SK-N-MC (cell line): Measurements from ENCODE around the gene WRNIP1.
A peak's percentile ranks its signal among the peaks of the same experiment; 100 is the strongest.

ENCODE experiments used
- DNase-seq: peaks from one replicate; pipeline ENCODE4 v3.0.0-alpha.2; 2011; ENCODE audit warnings: low read depth, low spot score
- H3K27ac ChIP-seq: fragments of 200-600 bp; sonication (generic); 2 replicates; pipeline ENCODE4 v1.5.1; 2016; ENCODE audit warnings: mixed run types
- H3K36me3 ChIP-seq: fragments of 200-600 bp; sonication (generic); 2 replicates; pipeline ENCODE4 v1.6.1; 2017; ENCODE audit warnings: antibody characterized with exemption, low read length, mixed read lengths; ENCODE audit not compliant: insufficient read depth
- H3K4me3 ChIP-seq: fragments of 200-600 bp; sonication (generic); 2 replicates; pipeline ENCODE4 v1.5.1; 2016
- H3K9ac ChIP-seq: fragments of 200-600 bp; sonication (generic); 2 replicates; pipeline ENCODE4 v1.8.0; 2017; ENCODE audit warnings: mixed run types, mixed read lengths; ENCODE audit not compliant: insufficient read length
- H3K9me3 ChIP-seq: fragments of 200-600 bp; sonication (generic); 2 replicates; pipeline ENCODE4 v1.6.1; 2017; ENCODE audit warnings: low read depth, mild to moderate bottlenecking, antibody characterized with exemption, low read length, moderate library complexity, mixed read lengths
- EZH2 ChIP-seq: fragments of 200-600 bp; sonication (generic); IDR thresholded peaks from one replicate; pipeline ENCODE4 v1.6.1; 2017; ENCODE audit warnings: antibody characterized with exemption
- FOXP2 ChIP-seq: optimal IDR thresholded peaks from 2 replicates; pipeline ENCODE3; 2011; ENCODE audit warnings: mild to moderate bottlenecking, moderate library complexity; ENCODE audit not compliant: insufficient read depth; ENCODE audit errors: extremely low read length, control extremely low read depth
- POLR2AphosphoS5 ChIP-seq: IDR thresholded peaks from 2 replicates; pipeline ENCODE4 v1.6.1; 2012; ENCODE audit warnings: mild to moderate bottlenecking, low read depth, low read length, borderline replicate concordance

Gene WRNIP1

GRCh38 chr6:2783188-2783963 is 18.2 kb downstream of the WRNIP1 start:
- H3K9ac ChIP-seq = no peak overlapping the region
- no peak overlapping the region for H3K4me3 ChIP-seq
- no peaks in the 10 kb centered on the region for H3K9me3 ChIP-seq
- H3K27ac ChIP-seq = no peak overlapping the region
- H3K36me3 ChIP-seq = peaks cover 40% of the 10 kb centered on the region
- no peak for DNase-seq
- TF ChIP-seq POLR2AphosphoS5 (no peak), FOXP2 (no peak), EZH2 (no peak)

- H3K9me3 ChIP-seq = no peaks in the 10 kb centered on the region
- H3K36me3 ChIP-seq = peaks cover 34% of the 10 kb centered on the region
- TF ChIP-seq POLR2AphosphoS5 = no peak
- TF ChIP-seq EZH2 = no peak
- no peak for TF ChIP-seq FOXP2
- DNase-seq = no peak
- no peak overlapping the region for H3K27ac ChIP-seq
- H3K9ac ChIP-seq = no peak overlapping the region
- no peak overlapping the region for H3K4me3 ChIP-seq
Observed at GRCh38 chr6:2784061-2784460, 18.9 kb downstream of the WRNIP1 start.

- Histone ChIP-seq H3K27ac (no peak overlapping the region), H3K9ac (no peak overlapping the region), H3K4me3 (no peak overlapping the region), H3K36me3 (peaks cover 26% of the 10 kb centered on the region; the same call in 1 of the 2 replicates), H3K9me3 (no peaks in the 10 kb centered on the region)
- TF ChIP-seq FOXP2 = no peak
- no peak for TF ChIP-seq POLR2AphosphoS5
- no peak for TF ChIP-seq EZH2
- no peak for DNase-seq
Observed at GRCh38 chr6:2784930-2785329, 19.7 kb downstream of the WRNIP1 start.

GRCh38 chr6:2786269-2786668 is 21.1 kb downstream of the WRNIP1 start:
- H3K4me3 ChIP-seq = no peak overlapping the region
- no peak for TF ChIP-seq EZH2
- TF ChIP-seq FOXP2 = no peak
- no peak for TF ChIP-seq POLR2AphosphoS5
- no peak for DNase-seq
- no peak overlapping the region for H3K27ac ChIP-seq
- H3K36me3 ChIP-seq = peaks cover 17% of the 10 kb centered on the region; the same call in 1 of the 2 replicates
- no peak overlapping the region for H3K9ac ChIP-seq
- H3K9me3 ChIP-seq = no peaks in the 10 kb centered on the region

GRCh38 chr6:2790588-2791449 is 25.6 kb downstream of the WRNIP1 start:
- Histone ChIP-seq H3K4me3 (no peak overlapping the region), H3K9me3 (no peaks in the 10 kb centered on the region), H3K27ac (peak overlapping the region; percentile 29; the same call in 1 of the 2 replicates), H3K9ac (no peak overlapping the region), H3K36me3 (no peaks in the 10 kb centered on the region; the same call in 1 of the 2 replicates)
- TF ChIP-seq EZH2 = no peak
- no peak for TF ChIP-seq FOXP2
- no peak for TF ChIP-seq POLR2AphosphoS5
- DNase-seq = peak; percentile 24

GRCh38 chr6:2791450-2791974 is 26.3 kb downstream of the WRNIP1 start:
- no peak overlapping the region for H3K27ac ChIP-seq
- no peaks in the 10 kb centered on the region; the same call in 1 of the 2 replicates for H3K36me3 ChIP-seq
- TF ChIP-seq FOXP2 = no peak
- TF ChIP-seq POLR2AphosphoS5 = no peak
- TF ChIP-seq EZH2 = no peak
- H3K9ac ChIP-seq = no peak overlapping the region
- DNase-seq = no peak
- no peak overlapping the region for H3K4me3 ChIP-seq
- no peaks in the 10 kb centered on the region for H3K9me3 ChIP-seq

GRCh38 chr6:2792330-2793110 is 27.3 kb downstream of the WRNIP1 start:
- no peak for TF ChIP-seq FOXP2
- Histone ChIP-seq H3K9me3 (no peaks in the 10 kb centered on the region), H3K9ac (no peak overlapping the region), H3K4me3 (no peak overlapping the region), H3K36me3 (no peaks in the 10 kb centered on the region; the same call in 1 of the 2 replicates), H3K27ac (no peak overlapping the region)
- no peak for DNase-seq

GRCh38 chr6:2793534-2794151 is 28.4 kb downstream of the WRNIP1 start:
- no peak overlapping the region for H3K27ac ChIP-seq
- no peak overlapping the region for H3K9ac ChIP-seq
- no peak for TF ChIP-seq EZH2
- no peak for TF ChIP-seq POLR2AphosphoS5
- TF ChIP-seq FOXP2 = no peak
- DNase-seq = no peak
- H3K9me3 ChIP-seq = no peaks in the 10 kb centered on the region
- H3K4me3 ChIP-seq = no peak overlapping the region
- H3K36me3 ChIP-seq = no peaks in the 10 kb centered on the region
